ENCODE results near the gene TMEM245. TPM values are rescaled to one million over a fixed set of nuclear protein-coding genes. Genes with fewer than 3 reads are reported as not detected.

TMEM245 gene
- total RNA-seq, 1 donor from 2014 or later: 85.3 TPM

- Histone ChIP-seq H3K9ac (no peak overlapping the region), H3K4me3 (no peak overlapping the region), H3K9me3 (ENCODE audit: low read depth) (no peaks in the 10 kb centered on the region), H3K27ac (no peak overlapping the region), H3K4me1 (no peaks in the 10 kb centered on the region), H4K20me1 (ENCODE audit: low read depth) (no peaks in the 10 kb centered on the region), H3K36me3 (no peaks in the 10 kb centered on the region), H3K4me2 (no peak overlapping the region), H3F3A (ENCODE audit: low read depth) (no peaks in the 10 kb centered on the region), H3K27me3 (peaks cover 28% of the 10 kb centered on the region), H2AFZ (replicated peaks) (no peak overlapping the region), H3K79me2 (ENCODE audit: low read depth) (no peaks in the 10 kb centered on the region)
- Mint-ChIP-seq H3K36me3 (peaks cover 4% of the 10 kb centered on the region), H3K4me3 (no peak overlapping the region), H3K27me3 (ENCODE audit: insufficient read depth, low read depth) (peaks cover 22% of the 10 kb centered on the region), H3K4me1 (peaks cover 3% of the 10 kb centered on the region), H3K9me3 (peaks cover 3% of the 10 kb centered on the region), H3K27ac (no peak overlapping the region)
- DNase-seq (ENCODE audit: low spot score): no peak
- TF ChIP-seq CTCF (IDR thresholded peaks at IDR 0.05) (no peak), EZH2phosphoT487 (IDR thresholded peaks at IDR 0.05) (no peak), EZH2 (IDR thresholded peaks at IDR 0.05) (no peak)
These were observed 39.8 kb upstream of the TMEM245 start for GRCh38 chr9:109159583-109159982.

DNA sequence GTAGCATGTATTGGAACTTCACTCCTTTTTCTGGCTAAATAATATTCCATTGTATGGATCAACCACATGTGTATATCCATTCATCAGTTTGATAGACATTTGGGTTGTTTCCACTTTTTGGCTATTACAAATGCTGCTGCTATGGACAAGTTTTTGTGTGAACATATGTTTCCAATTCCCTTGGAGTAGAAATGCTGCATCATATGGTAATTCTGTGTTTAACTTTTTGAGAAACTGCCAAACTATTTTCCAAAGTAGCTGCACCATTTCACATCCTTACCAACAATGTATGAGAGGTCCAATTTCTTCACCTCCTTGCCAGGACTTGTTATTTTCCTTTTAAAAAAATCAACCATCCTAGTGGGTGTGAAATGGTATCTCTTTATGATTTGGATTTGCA, 38.9 kb upstream of the TMEM245 start:
- Histone ChIP-seq H3K9me3 (ENCODE audit: low read depth) (no peaks in the 10 kb centered on the region), H3K4me1 (no peaks in the 10 kb centered on the region), H3K27ac (no peak overlapping the region), H4K20me1 (ENCODE audit: low read depth) (no peaks in the 10 kb centered on the region), H3K4me2 (no peak overlapping the region), H3K9ac (no peak overlapping the region), H3K27me3 (peaks cover 19% of the 10 kb centered on the region), H3F3A (ENCODE audit: low read depth) (no peaks in the 10 kb centered on the region), H3K36me3 (no peaks in the 10 kb centered on the region), H2AFZ (replicated peaks) (no peak overlapping the region), H3K79me2 (ENCODE audit: low read depth) (no peaks in the 10 kb centered on the region), H3K4me3 (no peak overlapping the region)
- no peaks in the 10 kb centered on the region for H3K36me3 Mint-ChIP-seq
- H3K4me1 Mint-ChIP-seq: peaks cover 3% of the 10 kb centered on the region
- H3K9me3 Mint-ChIP-seq: peaks cover 9% of the 10 kb centered on the region
- no peak overlapping the region for H3K27ac Mint-ChIP-seq
- TF ChIP-seq EZH2phosphoT487 (IDR thresholded peaks at IDR 0.05): no peak
- TF ChIP-seq CTCF (IDR thresholded peaks at IDR 0.05): no peak
- TF ChIP-seq EZH2 (IDR thresholded peaks at IDR 0.05): no peak
- no peak overlapping the region for H3K4me3 Mint-ChIP-seq
- DNase-seq (ENCODE audit: low spot score): no peak
- peaks cover 18% of the 10 kb centered on the region for H3K27me3 Mint-ChIP-seq (ENCODE audit: insufficient read depth, low read depth)

DNA sequence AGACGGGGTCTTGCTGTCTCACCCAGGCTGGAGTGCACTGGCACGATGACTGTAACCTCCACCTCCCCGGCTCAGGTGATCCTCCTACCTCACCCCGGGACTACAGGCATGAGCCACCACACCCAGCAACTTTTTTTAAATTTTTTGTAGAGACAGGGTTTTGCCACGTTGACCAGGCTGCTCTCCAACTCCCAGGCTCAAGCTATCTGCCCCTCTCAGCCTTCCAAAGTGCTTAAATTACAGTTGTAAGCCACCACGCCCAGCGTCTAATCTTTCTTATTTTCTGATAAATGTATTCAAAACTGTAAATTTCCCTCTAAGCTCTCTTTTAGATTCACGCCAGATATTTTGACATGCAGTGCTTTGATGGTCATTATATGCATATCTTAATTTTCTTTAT, 37.0 kb upstream of the TMEM245 start:
- H3K4me2 ChIP-seq: no peak overlapping the region
- H3K9me3 Mint-ChIP-seq: peaks cover 24% of the 10 kb centered on the region
- no peak overlapping the region for H3K4me3 Mint-ChIP-seq
- no peaks in the 10 kb centered on the region for H3K36me3 Mint-ChIP-seq
- H3K9ac ChIP-seq: no peak overlapping the region
- no peaks in the 10 kb centered on the region for H3K27me3 ChIP-seq
- no peak for DNase-seq (ENCODE audit: low spot score)
- no peaks in the 10 kb centered on the region for H3K79me2 ChIP-seq (ENCODE audit: low read depth)
- no peak overlapping the region for H3K4me3 ChIP-seq
- no peak overlapping the region for H3K27ac Mint-ChIP-seq
- H3K4me1 ChIP-seq: no peaks in the 10 kb centered on the region
- H3K36me3 ChIP-seq: no peaks in the 10 kb centered on the region
- H3K27me3 Mint-ChIP-seq (ENCODE audit: insufficient read depth, low read depth): peaks cover 12% of the 10 kb centered on the region
- no peak overlapping the region for H3K27ac ChIP-seq
- H3F3A ChIP-seq (ENCODE audit: low read depth): no peaks in the 10 kb centered on the region
- H3K4me1 Mint-ChIP-seq: peaks cover 3% of the 10 kb centered on the region
- H3K9me3 ChIP-seq (ENCODE audit: low read depth): no peaks in the 10 kb centered on the region
- no peak overlapping the region for H2AFZ ChIP-seq (replicated peaks)
- H4K20me1 ChIP-seq (ENCODE audit: low read depth): no peaks in the 10 kb centered on the region
- TF ChIP-seq EZH2phosphoT487 (IDR thresholded peaks at IDR 0.05) (no peak), EZH2 (IDR thresholded peaks at IDR 0.05) (no peak), CTCF (IDR thresholded peaks at IDR 0.05) (no peak)
